NCI-H82 treated with DMSO at 0.1 percent for 48 hours (cell line): ENCODE results near the gene AGAP3.

Source experiments
- DNase-seq: peaks from one replicate; lab custom pipeline; 2025; ENCODE audit not compliant: unreplicated experiment; lab: John Stamatoyannopoulos, UW

AGAP3 gene

GRCh38 chr7:151134743-151135524 is 48.7 kb downstream of the AGAP3 start:
- DNase-seq: no peak

- DNase-seq: no peak
Observed at GRCh38 chr7:151135525-151135845, 49.2 kb downstream of the AGAP3 start.

GRCh38 chr7:151135866-151136843 is 49.9 kb downstream of the AGAP3 start:
- no peak for DNase-seq

- no peak for DNase-seq
Observed at GRCh38 chr7:151137076-151137675, 50.9 kb downstream of the AGAP3 start.

- no peak for DNase-seq
Observed at GRCh38 chr7:151137791-151138152, 51.5 kb downstream of the AGAP3 start.

- no peak for DNase-seq
Observed at GRCh38 chr7:151138153-151138851, 52.0 kb downstream of the AGAP3 start.

GRCh38 chr7:151139071-151139790 is 53.0 kb downstream of the AGAP3 start:
- no peak for DNase-seq

- no peak for DNase-seq
Observed at GRCh38 chr7:151139791-151140190, 53.5 kb downstream of the AGAP3 start.

- DNase-seq: no peak
Observed at GRCh38 chr7:151140826-151141225, 54.6 kb downstream of the AGAP3 start.

GRCh38 chr7:151141311-151141854 is 55.1 kb downstream of the AGAP3 start:
- DNase-seq: no peak

- DNase-seq: no peak
Observed at GRCh38 chr7:151141855-151142685, 55.8 kb downstream of the AGAP3 start.

GRCh38 chr7:151142686-151143040 is 56.4 kb downstream of the AGAP3 start:
- no peak for DNase-seq

- no peak for DNase-seq
Observed at GRCh38 chr7:151143261-151144015, 57.2 kb downstream of the AGAP3 start.

- no peak for DNase-seq
Observed at GRCh38 chr7:151144387-151144786, 58.1 kb downstream of the AGAP3 start.

GRCh38 chr7:151146761-151147160 is 60.5 kb downstream of the AGAP3 start:
- DNase-seq: no peak

GRCh38 chr7:151148319-151149259 is 62.3 kb downstream of the AGAP3 start:
- no peak for DNase-seq

GRCh38 chr7:151150388-151150787 is 64.1 kb downstream of the AGAP3 start:
- DNase-seq: no peak
